ENCODE data around the gene IFT20. TPM values are rescaled to one million over a fixed set of nuclear protein-coding genes. Genes with fewer than 3 reads are reported as not detected.

IFT20 gene
- total and polyA plus RNA-seq, 10 of the 15 experiments (the other 5 are each of a cell fraction or from before 2014, with no cell fraction given): 9.4 to 38.2 (median 19.1) TPM

DNA sequence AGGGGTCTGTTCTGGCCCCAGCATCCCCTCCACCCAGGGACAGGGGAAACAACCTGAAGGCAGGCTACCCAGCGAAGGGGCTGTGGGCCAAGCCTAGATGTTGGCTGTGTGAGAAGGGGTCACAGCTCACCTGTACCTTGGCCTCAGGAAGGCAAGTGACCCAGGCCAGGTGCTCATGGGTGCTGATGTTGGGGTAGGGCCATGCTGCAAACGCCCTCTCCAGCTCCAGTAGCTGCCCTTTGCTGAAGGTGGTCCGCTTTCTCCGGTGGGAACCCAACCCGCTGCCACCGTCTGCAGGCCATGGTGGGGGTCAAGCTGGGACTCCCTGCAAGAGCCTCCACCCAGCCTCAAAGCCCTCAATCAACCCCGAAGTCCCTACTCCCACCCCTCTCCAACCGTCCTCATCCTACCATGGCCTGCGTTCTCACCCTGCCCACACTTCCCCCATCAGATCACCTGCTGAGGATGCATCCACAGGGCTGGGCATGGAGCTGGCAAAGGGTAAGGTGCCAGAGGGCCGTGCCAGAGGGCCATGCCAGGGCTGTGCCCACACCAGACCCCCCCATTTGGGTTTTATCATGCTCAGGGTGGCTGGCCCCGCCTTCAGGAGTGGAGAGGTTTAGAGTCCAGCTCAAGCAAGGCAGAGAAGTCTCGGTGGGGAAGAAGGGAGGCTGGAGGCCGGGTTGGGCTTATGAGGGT lies 29.5 kb upstream of the IFT20 start, which contains the start of gene SEBOX:
SEBOX (minus strand) TSS at position 535 of the 699 bp plus-strand sequence; CDS start at position 487, 48 bp downstream.
- Histone ChIP-seq H3K4me3 (no peak within 1 kb of the TSS), H3K4me1 (ENCODE audit: control insufficient read depth, insufficient read depth, low read length) (no peaks in the 10 kb centered on the region), H3K9me3 (replicated peaks; ENCODE audit: control insufficient read depth, insufficient read depth, low read length) (no peaks in the 10 kb centered on the region), H4K20me1 (ENCODE audit: control insufficient read depth, insufficient read depth) (no peaks in the 10 kb centered on the region), H3K27me3 (replicated peaks in 1 of 2; ENCODE audit: control insufficient read depth in 2 of 2, insufficient read depth in 2 of 2, low read length in 1 of 2) (no peaks in the 10 kb centered on the region), H3K79me2 (ENCODE audit: control insufficient read depth, insufficient read depth, low read length) (no peaks in the 10 kb centered on the region), H3K9ac (ENCODE audit: control insufficient read depth, insufficient read depth, low read length) (no peak within 1 kb of the TSS), H3K4me2 (ENCODE audit: control insufficient read depth, insufficient read depth) (no peak within 1 kb of the TSS), H3K36me3 (ENCODE audit: control insufficient read depth in 2 of 2, insufficient read depth in 2 of 2, low read length in 1 of 2) (peaks cover 2 to 9% of the 10 kb centered on the region in 2 experiments; a peak in 3 of 4 replicates), H2AFZ (ENCODE audit: control insufficient read depth, low read depth, low read length) (no peak within 1 kb of the TSS), H3K27ac (ENCODE audit: control insufficient read depth, insufficient read depth) (no peak within 1 kb of the TSS)
- RAD21 ChIA-PET (ENCODE audit: unreplicated experiment): no interaction called here
- WGBS (ENCODE audit: insufficient coverage, insufficient replicate concordance, low lambda C conversion rate, missing lambda C conversion rate): 90% methylated on average over 13 of the region's 13 CpGs
- SMC1A ChIA-PET (ENCODE audit: uncharacterized antibody, unreplicated experiment): no interaction called here
- in situ Hi-C loops (cut with MboI): no loop called here
- peak; percentile 9; the same call in 1 of the 2 replicates for TF ChIP-seq POLR2A (IDR thresholded peaks at IDR 0.05; ENCODE audit: low read depth, low read length)
- no peak for TF ChIP-seq RUNX3 (IDR thresholded peaks at IDR 0.05; ENCODE audit: low read length)
- no TSS peak for BruUV-seq (replicated peaks)
- ATAC-seq (no peak), FAIRE-seq (no peak), DNase-seq (ENCODE audit: low read depth, low spot score) (no peak)
- CTCF ChIA-PET: no interaction called here
- POLR2A ChIA-PET: no interaction called here
- intact Hi-C loops (cut with micrococcal nuclease; ENCODE audit: unreplicated experiment): no loop called here

GRCh38 chr17:28363776-28364650 lies 28.7 kb upstream of the IFT20 start:
- Histone ChIP-seq H3K27me3 (replicated peaks in 1 of 2; ENCODE audit: control insufficient read depth in 2 of 2, insufficient read depth in 2 of 2, low read length in 1 of 2) (no peaks in the 10 kb centered on the region), H3K27ac (ENCODE audit: control insufficient read depth, insufficient read depth) (no peak overlapping the region), H3K4me3 (no peak overlapping the region), H3K9me3 (replicated peaks; ENCODE audit: control insufficient read depth, insufficient read depth, low read length) (no peaks in the 10 kb centered on the region), H3K4me2 (ENCODE audit: control insufficient read depth, insufficient read depth) (no peak overlapping the region), H3K4me1 (ENCODE audit: control insufficient read depth, insufficient read depth, low read length) (no peaks in the 10 kb centered on the region), H2AFZ (ENCODE audit: control insufficient read depth, low read depth, low read length) (no peak overlapping the region), H3K36me3 (ENCODE audit: control insufficient read depth in 2 of 2, insufficient read depth in 2 of 2, low read length in 1 of 2) (peaks cover 2 to 9% of the 10 kb centered on the region in 2 experiments; a peak in 3 of 4 replicates), H4K20me1 (ENCODE audit: control insufficient read depth, insufficient read depth) (no peaks in the 10 kb centered on the region), H3K79me2 (ENCODE audit: control insufficient read depth, insufficient read depth, low read length) (no peaks in the 10 kb centered on the region), H3K9ac (ENCODE audit: control insufficient read depth, insufficient read depth, low read length) (no peak overlapping the region)
- RAD21 ChIA-PET (ENCODE audit: unreplicated experiment): no interaction called here
- DNase-seq (ENCODE audit: low read depth, low spot score) (no peak), ATAC-seq (no peak), FAIRE-seq (no peak)
- in situ Hi-C loops (cut with MboI) (no loop called here), intact Hi-C loops (cut with micrococcal nuclease; ENCODE audit: unreplicated experiment) (no loop called here)
- POLR2A ChIA-PET: no interaction called here
- CTCF ChIA-PET: interaction anchor here (1.4 kb wide), 1 partner anchor 53 kb away, joined by 5 read pairs; no protein-coding TSS in a partner anchor
- BruUV-seq (replicated peaks): no TSS peak
- WGBS (ENCODE audit: insufficient coverage, insufficient replicate concordance, low lambda C conversion rate, missing lambda C conversion rate): 93% methylated on average over 8 of the region's 8 CpGs
- SMC1A ChIA-PET (ENCODE audit: uncharacterized antibody, unreplicated experiment): no interaction called here
- TF ChIP-seq MTA2 (IDR thresholded peaks at IDR 0.05; ENCODE audit: low read depth): no peak
- TF ChIP-seq FOS (IDR thresholded peaks at IDR 0.05; ENCODE audit: borderline replicate concordance, extremely low read depth, insufficient read length): no peak
- no peak for TF ChIP-seq BHLHE40 (IDR thresholded peaks at IDR 0.05; ENCODE audit: borderline replicate concordance in 1 of 2, low read depth in 2 of 2, low read length in 1 of 2)
- no peak for TF ChIP-seq NFXL1 (IDR thresholded peaks at IDR 0.05; ENCODE audit: borderline replicate concordance)
- no peak for TF ChIP-seq RUNX3 (IDR thresholded peaks at IDR 0.05; ENCODE audit: low read length)
- no peak for TF ChIP-seq FOXM1 (IDR thresholded peaks at IDR 0.05; ENCODE audit: low read depth, low read length)
- TF ChIP-seq, protein P1, sequence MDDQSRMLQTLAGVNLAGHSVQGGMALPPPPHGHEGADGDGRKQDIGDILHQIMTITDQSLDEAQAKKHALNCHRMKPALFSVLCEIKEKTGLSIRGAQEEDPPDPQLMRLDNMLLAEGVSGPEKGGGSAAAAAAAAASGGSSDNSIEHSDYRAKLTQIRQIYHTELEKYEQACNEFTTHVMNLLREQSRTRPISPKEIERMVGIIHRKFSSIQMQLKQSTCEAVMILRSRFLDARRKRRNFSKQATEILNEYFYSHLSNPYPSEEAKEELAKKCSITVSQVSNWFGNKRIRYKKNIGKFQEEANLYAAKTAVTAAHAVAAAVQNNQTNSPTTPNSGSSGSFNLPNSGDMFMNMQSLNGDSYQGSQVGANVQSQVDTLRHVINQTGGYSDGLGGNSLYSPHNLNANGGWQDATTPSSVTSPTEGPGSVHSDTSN (IDR thresholded peaks at IDR 0.05; ENCODE audit: insufficient replicate concordance, low read depth, low read length): no peak
- no peak for TF ChIP-seq SMARCA5 (IDR thresholded peaks at IDR 0.05)
- TF ChIP-seq USF1 (IDR thresholded peaks at IDR 0.05; ENCODE audit: borderline replicate concordance, extremely low read length, insufficient read depth, low read depth, low read length): no peak
- no peak for TF ChIP-seq IKZF2 (IDR thresholded peaks at IDR 0.05)
- TF ChIP-seq, protein P2, sequence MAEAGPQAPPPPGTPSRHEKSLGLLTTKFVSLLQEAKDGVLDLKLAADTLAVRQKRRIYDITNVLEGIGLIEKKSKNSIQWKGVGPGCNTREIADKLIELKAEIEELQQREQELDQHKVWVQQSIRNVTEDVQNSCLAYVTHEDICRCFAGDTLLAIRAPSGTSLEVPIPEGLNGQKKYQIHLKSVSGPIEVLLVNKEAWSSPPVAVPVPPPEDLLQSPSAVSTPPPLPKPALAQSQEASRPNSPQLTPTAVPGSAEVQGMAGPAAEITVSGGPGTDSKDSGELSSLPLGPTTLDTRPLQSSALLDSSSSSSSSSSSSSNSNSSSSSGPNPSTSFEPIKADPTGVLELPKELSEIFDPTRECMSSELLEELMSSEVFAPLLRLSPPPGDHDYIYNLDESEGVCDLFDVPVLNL (IDR thresholded peaks at IDR 0.05; ENCODE audit: low read depth, low read length): no peak
